A204.1 (cell line): Measurements from ENCODE around the gene PABPN1L.

ENCODE experiments used
- FAIRE-seq: peaks from 2 replicates; lab custom pipeline; 2012; peaks lifted over from hg19 to GRCh38; lab: Jason Lieb, UNC

PABPN1L gene

DNA sequence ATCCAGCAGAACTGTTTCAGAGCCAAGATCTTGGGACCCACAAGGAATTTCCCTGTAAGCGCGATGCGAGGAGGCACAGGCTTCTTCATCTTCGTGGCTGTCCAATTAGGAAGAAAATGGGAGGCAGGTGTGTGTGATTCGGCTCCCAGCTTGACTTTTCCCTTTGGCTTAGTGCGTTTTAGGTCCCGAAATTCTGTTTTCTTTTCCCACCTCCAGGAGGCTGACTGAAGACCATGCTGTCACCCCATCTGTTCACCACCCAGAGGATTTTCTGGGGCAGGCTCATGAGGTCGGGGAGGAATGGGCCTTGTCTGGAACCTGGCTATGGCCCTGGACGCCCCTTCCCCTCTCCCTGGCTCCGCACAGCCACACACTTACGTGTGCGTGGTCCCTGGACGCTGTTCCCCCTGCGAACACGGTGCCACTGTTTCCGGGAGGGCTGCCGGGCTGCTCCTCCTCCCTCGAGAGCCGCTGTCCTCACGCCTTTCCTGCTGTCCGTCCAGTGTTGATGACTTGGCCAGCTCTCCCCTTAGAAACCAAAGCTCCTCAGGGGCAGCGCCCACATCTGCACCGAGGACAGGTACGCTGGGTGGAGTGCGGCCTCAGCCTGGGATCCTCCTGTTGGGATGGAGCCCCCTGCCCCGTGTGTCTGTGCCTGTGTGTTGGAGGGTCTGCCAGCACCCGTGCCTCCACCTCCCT is 2.7 kb upstream of the PABPN1L start:
- no peak for FAIRE-seq

DNA sequence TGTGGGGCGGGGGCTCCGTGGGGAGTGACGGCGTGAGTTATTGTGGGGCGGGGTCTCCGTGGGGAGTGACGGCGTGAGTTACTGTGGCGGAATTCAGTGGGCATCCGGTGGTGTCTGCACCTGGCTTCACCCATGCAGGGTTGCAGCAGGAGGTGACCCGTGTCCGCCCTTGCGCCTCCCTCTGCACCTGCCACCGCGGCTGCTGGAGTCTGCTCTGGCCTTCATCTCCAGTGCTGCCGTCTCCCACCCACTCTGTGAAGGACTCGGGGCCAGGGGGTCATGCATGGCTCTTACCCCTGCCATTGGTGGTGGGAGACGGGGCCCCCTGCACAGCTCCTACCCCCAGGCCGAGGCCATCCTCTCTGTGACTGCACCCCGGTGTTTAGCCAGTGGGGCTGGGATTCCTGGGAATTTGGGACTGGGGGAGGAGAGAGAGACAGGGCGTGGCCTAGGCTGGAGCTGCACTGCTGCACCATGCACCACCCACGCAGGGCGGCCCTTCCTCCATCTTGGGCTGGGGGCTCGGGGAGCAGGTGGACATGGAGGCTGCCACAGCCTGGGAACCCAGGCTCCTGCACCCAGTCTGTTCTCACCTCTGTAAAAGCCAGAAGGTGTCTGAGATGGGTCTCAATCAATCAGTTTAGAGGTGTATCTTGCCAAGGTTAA is 1.3 kb upstream of the PABPN1L start:
- FAIRE-seq: no peak

DNA sequence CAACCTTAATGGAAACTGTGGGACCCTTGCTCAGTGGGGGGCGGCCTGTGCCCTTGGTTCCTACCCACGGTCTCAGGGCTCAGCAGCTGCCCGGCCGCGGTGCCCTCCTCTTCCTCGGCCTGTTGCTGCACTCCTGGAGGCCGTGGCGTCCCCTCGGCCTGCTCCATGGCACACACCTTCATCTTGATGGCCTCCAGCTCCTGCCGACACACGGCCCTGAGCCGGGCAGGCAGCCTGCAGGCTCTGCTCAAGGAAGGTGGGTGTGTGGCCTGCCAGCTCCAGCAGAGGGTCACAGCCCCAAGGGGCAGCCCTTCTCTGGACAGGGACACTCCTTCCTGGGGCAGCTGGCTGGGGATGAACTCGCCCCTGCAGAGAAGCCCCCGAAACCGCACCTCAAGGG is 718 bp downstream of the PABPN1L start:
- no peak for FAIRE-seq

DNA sequence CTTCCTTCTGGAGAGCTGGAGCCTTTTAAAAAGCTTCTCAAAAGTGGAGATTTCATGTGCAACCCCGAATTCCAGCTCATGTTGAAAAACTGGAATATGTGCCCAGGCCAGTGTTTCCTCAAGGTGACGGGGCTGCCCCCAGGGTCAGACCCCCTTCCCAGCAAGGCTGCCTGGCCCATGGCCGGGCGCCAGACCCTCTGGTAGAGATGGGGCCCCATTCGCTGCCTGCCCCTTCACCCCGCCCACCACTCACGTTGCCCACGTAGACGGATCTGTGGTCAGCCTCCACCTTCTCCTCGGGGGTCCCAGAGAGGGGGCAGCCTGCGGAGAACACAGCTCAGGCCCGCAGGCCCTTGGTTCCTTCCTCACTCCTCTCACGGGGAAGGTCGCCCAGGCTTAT is 1.1 kb downstream of the PABPN1L start:
- no peak for FAIRE-seq

DNA sequence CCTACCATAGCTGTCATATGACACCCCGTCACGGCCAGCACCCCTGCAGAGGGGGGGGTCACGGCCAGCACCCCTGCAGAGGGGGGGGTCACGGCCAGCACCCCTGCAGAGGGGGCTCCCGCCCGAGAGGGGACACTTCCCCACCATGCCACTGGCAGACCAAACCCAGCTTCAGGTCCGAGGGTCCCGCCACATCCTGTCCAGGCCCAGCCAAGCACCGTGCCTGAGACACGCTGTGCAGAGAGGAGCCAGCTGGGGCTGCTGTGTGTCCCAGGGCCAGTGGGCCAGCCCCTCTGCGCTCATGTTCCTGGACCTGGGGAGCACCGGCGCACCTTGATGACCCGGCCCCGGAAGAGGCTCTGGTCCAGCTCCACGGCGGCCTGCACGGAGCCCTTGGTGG is 1.9 kb downstream of the PABPN1L start:
- no peak for FAIRE-seq

DNA sequence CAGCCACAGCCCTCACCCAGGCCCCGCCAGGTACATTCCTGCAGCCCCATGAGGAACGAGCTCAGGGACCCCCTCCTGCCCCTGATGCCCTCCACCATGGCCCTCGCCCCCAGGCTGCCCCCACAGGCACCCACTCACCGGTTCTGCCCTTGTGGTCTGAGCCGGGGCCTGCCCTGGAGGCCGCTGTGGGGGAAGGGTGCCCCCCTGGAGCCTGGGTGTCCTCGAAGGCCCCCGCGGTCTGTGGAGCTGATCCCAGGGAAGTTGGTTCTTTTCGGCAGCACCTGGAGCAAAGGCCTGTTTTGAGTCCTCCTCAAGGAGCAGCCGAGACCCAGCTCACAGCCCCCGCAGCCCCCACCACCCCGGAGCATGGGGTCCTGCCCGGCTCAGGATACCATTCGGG is 2.4 kb downstream of the PABPN1L start:
- no peak for FAIRE-seq

DNA sequence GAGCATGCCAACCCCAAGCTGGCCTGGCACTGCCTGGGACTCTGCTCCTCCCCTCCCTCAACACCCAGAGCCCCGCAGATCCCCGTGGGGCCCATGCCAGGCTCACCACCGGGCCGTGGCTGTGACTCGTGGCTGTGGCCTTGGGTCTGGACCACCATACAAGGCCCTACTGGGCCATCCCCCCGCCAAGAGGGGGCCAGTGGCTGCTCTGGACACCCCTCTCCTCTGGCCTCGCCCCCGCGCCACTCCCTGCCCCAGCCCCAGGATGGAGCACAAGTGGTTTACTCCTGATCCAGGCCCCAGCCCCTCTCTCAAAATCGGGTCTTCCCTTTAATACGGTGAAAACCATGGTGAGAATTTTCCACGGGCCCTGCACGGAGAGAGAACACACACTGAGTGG is 3.0 kb downstream of the PABPN1L start:
- FAIRE-seq: no peak

DNA sequence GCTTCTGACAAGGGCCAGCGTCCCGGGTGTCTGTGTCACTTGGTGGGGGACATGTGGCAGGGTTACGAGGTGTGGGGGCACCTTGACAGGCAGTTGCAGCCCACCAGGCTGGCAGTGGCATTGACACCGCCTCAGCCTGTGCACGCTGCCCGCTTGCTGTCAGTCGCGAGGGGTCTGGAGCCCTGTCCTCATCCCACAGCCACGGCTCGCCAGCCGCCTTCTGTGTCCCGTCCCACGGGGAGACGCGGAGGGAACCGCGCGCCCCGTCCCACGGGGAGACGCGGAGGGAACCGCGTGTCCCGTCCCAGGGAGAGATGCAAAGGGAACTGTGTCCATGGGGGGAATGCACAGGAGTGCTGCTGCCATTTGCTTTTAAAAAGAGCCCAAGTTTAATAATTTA is 3.5 kb downstream of the PABPN1L start:
- FAIRE-seq: no peak

DNA sequence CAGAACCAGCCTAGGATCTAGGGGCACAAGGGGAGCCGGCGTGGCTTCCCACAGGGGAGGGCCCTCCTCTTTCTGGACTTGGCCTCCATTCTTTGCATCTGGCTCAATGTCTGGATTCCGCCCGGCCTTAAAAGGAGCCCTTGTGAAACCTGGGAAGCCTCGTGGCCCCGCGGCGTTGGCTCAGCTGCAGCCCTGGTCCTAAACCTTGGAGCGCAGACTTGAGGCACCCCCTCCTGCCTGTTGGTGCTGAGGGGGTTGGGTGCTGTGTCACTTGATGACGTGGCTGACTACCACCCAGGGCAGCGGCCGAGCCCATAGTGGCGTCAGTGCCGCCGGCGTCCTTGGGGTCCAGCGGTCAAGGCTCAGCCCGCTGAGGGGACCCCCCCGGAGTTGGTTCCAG is 5.1 kb downstream of the PABPN1L start:
- no peak for FAIRE-seq

DNA sequence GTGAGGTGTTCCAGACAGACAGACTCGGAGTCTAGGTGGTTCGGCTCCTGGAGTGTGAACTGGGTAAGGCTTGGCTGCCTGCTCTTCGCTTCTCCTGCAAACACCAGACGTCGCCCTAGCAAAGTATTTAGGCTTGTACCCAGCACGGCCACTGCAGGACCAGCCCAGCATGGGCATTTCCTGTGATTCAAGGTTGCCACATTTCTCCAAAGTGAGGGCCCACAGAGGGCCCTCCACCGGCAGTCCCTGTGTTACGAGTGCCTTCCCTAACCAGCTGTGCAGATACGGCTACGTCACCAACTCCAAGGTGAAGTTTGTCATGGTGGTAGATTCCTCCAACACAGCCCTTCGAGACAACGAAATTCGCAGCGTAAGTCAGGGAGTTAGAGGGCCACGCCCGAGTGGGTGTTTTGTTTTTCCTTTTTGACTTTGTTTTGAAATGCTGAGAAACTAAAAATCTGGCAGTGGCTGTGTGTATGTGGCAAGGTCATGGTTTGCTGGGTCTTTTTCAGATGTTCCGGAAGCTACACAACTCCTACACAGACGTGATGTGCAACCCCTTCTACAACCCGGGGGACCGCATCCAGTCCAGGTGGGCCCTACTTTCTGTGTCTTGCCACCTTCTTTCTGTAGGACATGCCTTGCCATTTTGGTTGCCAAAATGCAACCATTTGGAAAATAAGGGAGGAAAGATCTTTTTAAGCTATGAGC is 6.9 kb downstream of the PABPN1L start:
- FAIRE-seq: no peak

DNA sequence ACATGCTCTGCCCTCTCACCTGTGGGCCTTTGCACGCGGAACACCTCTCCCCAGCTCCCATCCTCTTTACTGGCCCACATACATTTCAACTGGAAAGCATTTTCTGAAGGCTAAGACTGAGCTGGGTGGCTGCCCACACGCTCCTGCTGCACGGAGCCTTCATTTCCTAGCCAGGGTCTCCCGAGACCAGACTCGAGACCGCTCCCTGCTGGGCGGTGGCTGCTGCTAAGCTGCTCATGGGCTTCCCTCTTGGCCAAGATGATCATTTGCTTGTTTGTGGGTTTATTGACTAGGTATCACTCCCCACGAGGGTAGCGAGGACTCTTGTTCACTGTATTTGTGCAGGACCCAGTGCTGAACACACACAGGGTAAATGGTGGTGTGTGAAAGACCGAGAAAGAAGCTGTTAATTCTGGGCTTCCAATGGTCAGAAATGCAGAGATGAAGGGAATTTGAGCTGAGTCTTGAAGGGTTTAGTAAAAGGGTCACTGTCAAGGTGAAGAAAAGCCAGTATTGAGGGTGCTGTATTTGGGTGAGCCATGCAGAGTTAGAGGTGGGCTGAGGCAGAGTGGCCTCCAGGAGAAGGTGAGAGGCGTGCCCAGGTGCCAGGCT is 8.6 kb downstream of the PABPN1L start:
- no peak for FAIRE-seq

DNA sequence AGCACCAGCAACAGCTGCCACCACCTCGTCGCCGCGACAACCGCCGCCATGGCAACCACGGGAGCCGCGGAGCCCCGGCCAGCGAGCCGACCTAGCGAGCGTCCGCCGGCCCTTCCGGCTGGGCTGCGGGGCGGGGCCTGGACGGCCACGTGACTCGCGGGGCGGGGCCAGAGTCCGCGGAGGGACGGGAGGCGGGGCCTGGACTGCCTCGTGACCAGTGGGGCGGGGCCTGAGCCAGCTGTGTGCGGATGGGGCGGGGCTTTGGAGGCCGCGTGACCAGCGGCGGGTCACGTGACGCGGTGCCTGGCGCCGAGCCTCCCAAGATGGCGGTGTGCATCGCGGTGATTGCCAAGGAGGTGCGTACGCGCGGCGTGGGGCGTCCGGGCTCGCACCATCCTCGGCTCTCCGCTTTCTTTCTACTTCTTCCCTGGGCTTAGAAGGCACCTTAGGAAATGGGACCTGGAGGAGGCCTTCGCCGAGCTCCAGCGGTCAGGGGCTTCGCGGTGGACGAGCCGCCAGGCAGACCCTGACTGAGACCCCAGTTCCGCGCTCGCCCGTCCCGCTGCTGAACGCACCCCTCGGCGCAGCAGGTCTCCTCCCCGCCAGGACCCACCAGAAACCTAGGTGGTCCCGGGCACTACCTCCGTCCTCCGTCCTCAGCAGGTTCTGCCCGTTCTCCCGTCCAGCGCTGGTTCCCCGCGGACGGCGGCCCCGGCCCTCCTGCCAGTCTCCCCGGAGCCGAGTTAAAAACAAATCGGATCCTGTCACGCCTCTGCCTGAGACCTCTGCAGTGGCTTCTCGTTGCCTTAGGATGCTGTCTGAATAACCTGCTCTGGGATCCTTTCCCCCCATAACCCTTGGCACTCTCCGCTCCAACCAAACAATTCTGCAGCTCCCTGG is 9.4 kb downstream of the PABPN1L start, which contains the start of the genes GALNS and TRAPPC2L:
Gene GALNS, minus strand, starts transcription at position 120 of the 900 bp plus-strand sequence. Its CDS starts 70 bp downstream, at position 50.
Gene TRAPPC2L, plus strand, starts transcription at position 300 of the 900 bp plus-strand sequence. Its CDS starts 24 bp downstream, at position 324.
- FAIRE-seq: no peak

DNA sequence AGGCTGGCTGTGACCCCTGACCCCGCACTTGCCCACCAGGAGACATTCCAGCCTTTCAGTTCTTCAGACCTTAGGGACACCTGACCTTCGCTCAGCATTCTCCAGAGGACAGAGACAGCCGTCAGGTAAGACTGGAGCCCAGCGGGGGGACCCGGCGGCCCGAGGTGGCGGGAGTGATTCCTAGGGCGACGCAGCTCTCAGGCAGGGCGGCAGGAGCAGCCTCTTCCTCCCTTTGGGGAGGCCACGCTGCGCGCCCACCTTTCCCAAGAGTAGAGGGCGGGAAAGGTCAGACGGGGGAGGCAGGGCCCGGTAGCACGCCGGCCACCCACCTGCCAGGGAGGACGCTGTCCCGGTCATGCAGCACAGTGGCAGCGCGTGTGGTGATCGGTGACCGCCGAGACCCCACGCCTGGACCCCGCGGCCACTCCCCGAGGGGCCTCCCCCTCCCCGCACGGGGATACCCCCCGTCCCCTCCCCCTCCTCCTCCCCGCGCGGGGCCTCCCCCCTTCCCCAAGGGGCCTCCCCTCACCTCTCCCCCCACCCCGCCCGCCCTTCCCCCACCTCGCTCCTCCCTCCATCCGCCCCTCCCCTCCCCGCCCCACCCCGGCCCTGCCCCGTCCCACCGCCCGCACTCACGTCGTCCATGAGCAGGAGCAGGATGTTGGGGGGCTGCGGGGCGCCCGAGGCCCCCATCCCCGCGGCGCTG is 10.2 kb downstream of the PABPN1L start:
- FAIRE-seq: no peak

DNA sequence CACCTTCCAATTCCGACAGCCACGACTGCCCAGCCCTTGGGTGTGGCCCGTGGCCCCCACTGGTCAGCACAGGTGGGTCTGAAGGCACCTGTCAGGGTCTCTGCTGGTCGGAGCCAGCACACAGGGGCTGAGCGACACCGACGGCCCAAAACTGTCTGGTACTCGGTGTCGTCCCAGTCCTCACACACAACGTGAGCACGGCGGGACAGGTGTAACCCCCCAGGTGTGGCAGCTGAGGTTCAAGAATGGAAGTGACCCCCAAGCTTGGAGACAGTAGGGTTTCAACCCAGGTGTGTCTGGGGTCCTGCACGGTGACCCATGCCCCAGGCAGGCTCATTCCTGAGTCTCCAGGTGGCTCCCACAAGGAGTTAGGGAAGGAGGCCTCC is 10.7 kb downstream of the PABPN1L start:
- FAIRE-seq: no peak

DNA sequence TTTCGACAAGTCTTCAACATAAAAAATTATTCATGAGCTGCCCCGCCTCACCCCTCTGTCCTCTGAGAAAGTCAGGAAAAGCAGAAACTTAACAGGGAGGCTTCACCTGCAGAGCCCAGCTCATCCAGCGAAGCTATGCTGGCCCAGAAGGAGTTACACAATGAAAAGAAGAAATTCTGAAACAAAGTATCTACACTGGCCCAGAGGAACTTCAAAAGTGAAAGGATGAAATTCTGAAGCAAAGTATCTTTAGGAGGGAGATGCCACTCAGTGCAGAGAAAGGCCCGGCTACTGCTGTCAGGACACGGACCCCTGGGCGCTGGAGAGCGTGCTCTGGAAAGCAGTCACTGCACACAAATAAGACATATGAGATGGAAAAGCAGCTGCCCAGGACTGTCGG is 11.3 kb downstream of the PABPN1L start:
- no peak for FAIRE-seq

DNA sequence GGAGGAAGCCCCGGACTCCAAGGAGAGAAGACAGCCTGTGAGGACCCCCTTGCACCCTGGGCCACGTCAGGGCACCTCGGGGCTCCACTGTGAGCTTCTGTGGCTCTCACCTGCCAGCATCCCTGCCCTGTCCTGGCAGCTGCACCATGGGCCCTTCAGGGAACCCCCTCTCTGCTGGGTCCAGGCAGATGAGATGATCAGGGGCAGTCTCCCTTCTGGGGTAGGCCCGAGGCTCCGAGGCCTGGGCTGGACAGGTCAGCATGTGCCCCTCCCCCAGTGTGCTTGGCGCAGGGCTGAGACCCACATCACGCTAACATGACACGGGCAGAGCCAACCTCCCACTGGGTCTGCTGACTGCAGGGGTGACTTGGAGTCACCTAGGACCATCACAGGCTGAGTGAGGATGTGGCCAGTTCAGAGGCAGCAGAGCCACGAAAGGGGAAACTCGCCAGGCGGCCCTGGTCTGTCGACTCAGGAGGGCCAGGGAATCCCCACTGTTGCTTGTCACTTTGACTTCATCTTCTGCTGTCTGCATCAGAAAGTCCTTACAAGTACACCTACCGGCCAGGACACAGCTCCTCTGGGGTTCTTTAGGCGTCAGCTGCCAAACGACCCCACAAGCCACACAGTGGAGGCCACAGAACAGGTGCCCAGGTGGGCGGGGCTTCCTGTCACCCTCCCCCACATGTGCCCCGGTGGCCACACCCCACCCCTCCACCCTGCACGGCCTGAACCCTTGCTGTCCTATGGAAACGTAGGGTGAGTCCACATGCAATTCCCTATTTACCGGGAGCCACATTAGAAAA is 12.0 kb downstream of the PABPN1L start:
- FAIRE-seq: no peak

DNA sequence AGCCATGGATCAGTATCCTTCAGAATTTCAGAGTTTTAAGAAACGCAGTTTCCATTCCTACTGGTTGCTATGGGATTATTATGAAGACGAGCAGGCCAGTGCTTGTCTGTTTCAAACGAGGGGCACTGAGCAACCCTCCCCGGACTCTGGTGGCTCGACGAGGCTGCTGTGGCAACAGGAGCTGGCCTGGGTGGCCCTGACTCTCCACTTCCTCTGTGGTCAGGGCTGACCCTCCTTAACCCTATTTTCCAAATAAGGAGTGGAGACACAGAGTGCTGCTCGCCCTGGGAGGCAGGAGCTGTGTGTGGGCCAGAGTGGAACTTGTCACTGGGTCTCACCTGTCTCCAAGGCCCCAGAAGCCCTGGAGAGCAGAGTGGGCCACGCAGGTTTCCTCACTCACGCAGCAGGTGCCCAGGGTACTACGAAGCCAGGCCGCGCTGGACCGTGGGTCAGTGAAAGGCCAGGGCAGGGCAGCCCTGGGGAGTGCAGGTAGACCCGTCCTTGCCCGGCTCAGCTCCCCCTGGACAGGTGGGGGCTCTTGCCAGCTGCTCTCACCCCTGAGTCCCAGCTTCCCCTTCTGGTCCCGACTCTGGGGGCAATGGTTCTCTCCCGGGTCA is 13.0 kb downstream of the PABPN1L start:
- FAIRE-seq: no peak

DNA sequence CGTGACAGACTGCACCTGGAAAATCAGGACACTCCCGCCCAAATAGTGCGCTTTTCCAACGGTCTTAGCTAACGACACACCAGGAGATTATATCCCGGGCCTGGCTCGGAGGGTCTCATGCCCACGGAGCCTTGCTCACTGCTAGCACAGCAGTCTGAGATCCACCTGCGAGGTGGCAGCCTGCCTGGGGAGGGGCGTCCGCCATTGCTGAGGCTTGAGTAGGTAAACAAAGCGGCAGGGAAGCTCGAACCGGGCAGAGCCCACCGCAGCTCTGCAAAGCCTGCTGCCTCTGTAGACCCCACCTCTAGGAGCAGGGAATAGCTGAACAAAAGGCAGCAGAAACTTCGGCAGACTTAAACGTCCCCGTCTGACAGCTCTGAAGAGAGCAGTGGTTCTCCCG is 14.8 kb downstream of the PABPN1L start:
- FAIRE-seq: no peak

DNA sequence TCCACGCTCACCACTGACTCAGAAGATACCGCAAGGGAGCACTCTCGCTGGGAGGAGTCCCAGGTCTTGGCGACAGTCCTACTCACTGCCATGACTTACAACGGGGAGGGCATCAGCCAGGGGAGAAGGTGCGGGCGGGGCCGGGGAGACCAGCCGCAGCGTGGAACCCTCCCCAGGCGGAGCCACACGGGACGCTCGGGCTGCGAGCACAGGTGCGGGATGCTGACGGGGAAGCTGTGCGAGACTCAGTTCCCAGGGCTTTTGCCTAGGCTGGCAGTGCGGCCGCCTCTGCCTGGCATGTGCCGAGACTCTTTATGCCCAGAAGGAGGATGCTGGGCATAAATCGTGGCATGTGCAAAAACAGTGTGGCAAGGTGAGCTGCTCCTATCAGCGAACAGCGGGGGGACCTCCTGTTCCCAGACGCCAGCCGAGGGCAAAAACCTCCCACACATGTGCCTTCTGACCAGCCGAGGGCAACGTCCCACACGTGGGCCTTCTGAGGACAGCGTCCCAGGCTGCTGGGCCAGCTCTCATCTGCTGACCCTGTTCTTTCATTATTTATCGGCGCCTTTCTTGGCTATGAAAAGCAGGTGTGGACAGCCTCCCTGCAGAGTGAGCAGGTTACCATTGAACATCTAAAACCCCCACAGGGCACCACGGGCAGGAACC is 15.8 kb downstream of the PABPN1L start:
- FAIRE-seq: no peak
